DMS153 (cell line): Measurements from ENCODE around the gene ZBED6.
"Not testable (repeated sequence)": the region's sequence is repeated elsewhere in the genome, so short reads cannot be mapped to it uniquely, and the experiment has no call there.

ENCODE experiments used
- DNase-seq: peaks from one replicate; lab custom pipeline; 2025; lab: John Stamatoyannopoulos, UW

ZBED6 gene

GRCh38 chr1:203781962-203782361, 13.5 kb upstream of the ZBED6 start:
- no peak for DNase-seq

- DNase-seq = no peak
Measured at GRCh38 chr1:203789966-203790365, 5.5 kb upstream of the ZBED6 start.

GRCh38 chr1:203791498-203791897, 3.9 kb upstream of the ZBED6 start:
- no peak for DNase-seq

GRCh38 chr1:203792486-203792885, 2.9 kb upstream of the ZBED6 start:
- no peak for DNase-seq

GRCh38 chr1:203793561-203793960, 1.9 kb upstream of the ZBED6 start:
- DNase-seq = not testable (repeated sequence)

GRCh38 chr1:203794764-203795440, 521 bp upstream of the ZBED6 start:
- DNase-seq = no peak

- no peak for DNase-seq
Measured at GRCh38 chr1:203796236-203796605, 798 bp downstream of the ZBED6 start.

- no peak for DNase-seq
Measured at GRCh38 chr1:203797216-203797615, 1.8 kb downstream of the ZBED6 start.

GRCh38 chr1:203797948-203798655, 2.7 kb downstream of the ZBED6 start:
- DNase-seq = no peak

- DNase-seq = no peak
Measured at GRCh38 chr1:203799157-203799556, 3.7 kb downstream of the ZBED6 start.

- no peak for DNase-seq
Measured at GRCh38 chr1:203799971-203800370, 4.5 kb downstream of the ZBED6 start.

- DNase-seq = no peak
Measured at GRCh38 chr1:203805689-203806088, 10.3 kb downstream of the ZBED6 start.

- no peak for DNase-seq
Measured at GRCh38 chr1:203807196-203807595, 11.8 kb downstream of the ZBED6 start.

GRCh38 chr1:203813581-203814341, 18.3 kb downstream of the ZBED6 start:
- no peak for DNase-seq

- no peak for DNase-seq
Measured at GRCh38 chr1:203818399-203818798, 23.0 kb downstream of the ZBED6 start.

GRCh38 chr1:203823306-203823705, 27.9 kb downstream of the ZBED6 start:
- DNase-seq = no peak

GRCh38 chr1:203826175-203826574, 30.8 kb downstream of the ZBED6 start:
- DNase-seq = no peak

GRCh38 chr1:203828002-203828401, 32.6 kb downstream of the ZBED6 start:
- DNase-seq = no peak

- no peak for DNase-seq
Measured at GRCh38 chr1:203828503-203828902, 33.1 kb downstream of the ZBED6 start.

GRCh38 chr1:203829247-203829646, 33.8 kb downstream of the ZBED6 start:
- DNase-seq = not testable (repeated sequence)

GRCh38 chr1:203835476-203835875, 40.1 kb downstream of the ZBED6 start:
- no peak for DNase-seq

GRCh38 chr1:203839081-203839480, 43.7 kb downstream of the ZBED6 start:
- no peak for DNase-seq

- DNase-seq = no peak
Measured at GRCh38 chr1:203840208-203840808, 44.9 kb downstream of the ZBED6 start.
